ENCODE results near the gene SELE. TPM values are rescaled to one million over a fixed set of nuclear protein-coding genes. Genes with fewer than 3 reads are reported as not detected.

The SELE gene
- total and polyA plus RNA-seq, 2 of the 4 experiments (the other 2 are of a cell fraction) = not detected

GRCh38 chr1:169682071-169682470 is 51.8 kb downstream of the SELE start:
- no TSS peak for BruUV-seq (replicated peaks)
- dilution Hi-C loops (cut with HindIII; ENCODE audit: low sequenced_read_pairs, unreplicated experiment) (no loop called here), intact Hi-C loops (cut with micrococcal nuclease) (no loop called here), in situ Hi-C loops (cut with MboI; ENCODE audit: low sequenced_read_pairs) (no loop called here)
- POLR2A ChIA-PET (ENCODE audit: unreplicated experiment) = no interaction called here
- no peak overlapping the region for H3K14ac ChIP-seq (replicated peaks; ENCODE audit: low read depth, low read length)
- H3K4ac ChIP-seq (ENCODE audit: low read depth, low read length) = no peak overlapping the region
- H3K4me2 ChIP-seq (ENCODE audit: low read depth, low read length) = no peak overlapping the region
- no peaks in the 10 kb centered on the region for H3K79me1 ChIP-seq (ENCODE audit: low read depth in 1 of 2, low read length in 2 of 2)
- WGBS, 2 experiments (ENCODE audit: extremely low coverage in 2 of 2, insufficient read length in 1 of 2) = no CpG with 5 or more reads among the region's 2 CpGs
- no peak overlapping the region for H3K9ac ChIP-seq (ENCODE audit: low read depth, low read length)
- no peak overlapping the region for H3K23ac ChIP-seq (ENCODE audit: low read depth, low read length)
- no peak overlapping the region for H4K8ac ChIP-seq (ENCODE audit: low read depth in 2 of 2, low read length in 2 of 2)
- H2AK5ac ChIP-seq (ENCODE audit: low read depth, low read length) = no peak overlapping the region
- no peaks in the 10 kb centered on the region for H3K9me1 ChIP-seq (ENCODE audit: insufficient read depth, low read length)
- no peaks in the 10 kb centered on the region for H3K27me3 ChIP-seq (ENCODE audit: control insufficient read depth, insufficient read depth, low read length)
- no peak overlapping the region for H2AFZ ChIP-seq (replicated peaks; ENCODE audit: low read length, poor library complexity)
- no peak overlapping the region for H4K5ac ChIP-seq (ENCODE audit: low read depth, low read length)
- DNase-seq (no peak), ATAC-seq (ENCODE audit: low read depth) (no peak)
- H3K4me3 ChIP-seq (ENCODE audit: insufficient read depth, low read depth, low read length) = no peak overlapping the region
- no peaks in the 10 kb centered on the region for H3K9me3 ChIP-seq (ENCODE audit: control insufficient read depth, insufficient read depth, low read length)
- H2BK120ac ChIP-seq (ENCODE audit: low read depth, low read length) = no peak overlapping the region
- no peak overlapping the region for H2AK9ac ChIP-seq (replicated peaks; ENCODE audit: low read depth, low read length, poor library complexity)
- no peak for TF ChIP-seq NFE2L2 (IDR thresholded peaks at IDR 0.05; ENCODE audit: low read depth, low read length)
- no peak for TF ChIP-seq FOS (IDR thresholded peaks at IDR 0.05; ENCODE audit: low read depth, low read length)
- TF ChIP-seq RCOR1 (IDR thresholded peaks at IDR 0.05; ENCODE audit: insufficient replicate concordance, low read length) = no peak
- TF ChIP-seq CTCF (conservative IDR thresholded peaks at IDR 0.05; ENCODE audit: low read depth, low read length) = no peak
- no peak for TF ChIP-seq SMC3 (IDR thresholded peaks at IDR 0.05; ENCODE audit: low read depth, low read length)
- TF ChIP-seq ELK1 (IDR thresholded peaks at IDR 0.05; ENCODE audit: borderline replicate concordance, low read depth, low read length) = no peak
- no peak for TF ChIP-seq RFX5 (IDR thresholded peaks at IDR 0.05; ENCODE audit: low read depth, low read length)
- TF ChIP-seq BHLHE40 (IDR thresholded peaks at IDR 0.05; ENCODE audit: low read depth, low read length) = no peak
- TF ChIP-seq MAZ (IDR thresholded peaks at IDR 0.05; ENCODE audit: borderline replicate concordance, low read depth, low read length) = no peak
- TF ChIP-seq USF2 (IDR thresholded peaks at IDR 0.05; ENCODE audit: low read depth, low read length) = no peak
- TF ChIP-seq MXI1 (IDR thresholded peaks at IDR 0.05; ENCODE audit: borderline replicate concordance, low read depth, low read length) = no peak
- TF ChIP-seq POLR2A (IDR thresholded peaks at IDR 0.05; ENCODE audit: low read depth, low read length) = no peak
- TF ChIP-seq MAFK (IDR thresholded peaks at IDR 0.05; ENCODE audit: low read depth, low read length) = no peak
- no peak for TF ChIP-seq RAD21 (IDR thresholded peaks at IDR 0.05; ENCODE audit: low read length)
- TF ChIP-seq CHD1 (IDR thresholded peaks at IDR 0.05; ENCODE audit: low read depth, low read length) = no peak
- TF ChIP-seq CEBPB (IDR thresholded peaks at IDR 0.05; ENCODE audit: low read depth, low read length) = no peak
- H2BK15ac ChIP-seq (ENCODE audit: low read depth, low read length) = no peak overlapping the region
- no peak overlapping the region for H4K91ac ChIP-seq (ENCODE audit: insufficient read depth, low read depth, low read length)
- CTCF ChIA-PET = no interaction called here
- H3K4me1 ChIP-seq (ENCODE audit: control insufficient read depth, insufficient read depth, low read length) = no peaks in the 10 kb centered on the region
- no peaks in the 10 kb centered on the region for H4K20me1 ChIP-seq (ENCODE audit: insufficient read depth, low read length)
- no peak overlapping the region for H3K56ac ChIP-seq (ENCODE audit: extremely low read depth, insufficient read depth, low read length)
- no peak overlapping the region for H3K27ac ChIP-seq (ENCODE audit: insufficient read depth, low read length)
- no peaks in the 10 kb centered on the region for H3K36me3 ChIP-seq (ENCODE audit: control insufficient read depth, insufficient read depth, low read length)
- H3K18ac ChIP-seq (ENCODE audit: low read depth, low read length) = no peak overlapping the region
- no peak overlapping the region for H2BK20ac ChIP-seq (ENCODE audit: low read depth, low read length)
- no peak overlapping the region for H2BK5ac ChIP-seq (ENCODE audit: low read depth, low read length, poor library complexity, severe bottlenecking)

All from IMR-90 (cell line).